H54 (cell line): ENCODE measurements around the gene PCTP.

ENCODE experiments used
- DNase-seq: peaks from one replicate; pipeline ENCODE4 v3.0.0; 2011; ENCODE audit warnings: low spot score, mixed read lengths; ENCODE audit not compliant: insufficient read length
- FAIRE-seq: peaks from 3 replicates; lab custom pipeline; 2011; peaks lifted over from hg19 to GRCh38; lab: Jason Lieb, UNC
- POLR2A ChIP-seq: IDR thresholded peaks from 2 replicates; pipeline ENCODE4 v1.6.1; 2011; ENCODE audit warnings: low read depth, mild to moderate bottlenecking, low read length

PCTP gene

GRCh38 chr17:55750750-55751657 is at the start of gene PCTP:
TSS of gene PCTP (plus strand) at chr17:55751051. CDS start at chr17:55751104, 53 bp downstream.
- DNase-seq: peak; percentile 94
- FAIRE-seq: peak; percentile 30
- peak; percentile 79 for TF ChIP-seq POLR2A

DNA sequence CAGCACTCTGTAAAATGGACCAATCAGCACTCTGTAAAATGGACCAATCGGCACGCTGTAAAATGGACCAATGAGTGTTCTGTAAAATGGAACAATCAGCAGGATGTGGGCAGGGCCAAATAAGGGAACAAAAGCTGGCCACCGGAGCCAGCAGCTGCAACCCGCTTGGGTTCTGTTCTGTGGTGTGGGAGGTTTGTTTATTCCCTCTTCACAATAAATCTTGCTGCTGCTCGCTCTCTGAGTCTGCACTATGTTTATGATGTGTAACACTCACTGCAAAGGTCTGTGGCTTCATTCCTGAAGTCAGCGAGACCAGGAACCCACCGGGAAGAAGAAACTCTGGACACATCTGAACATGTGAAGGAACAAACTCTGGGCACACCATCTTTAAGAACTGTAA is 48.7 kb upstream of the PCTP start:
- no peak for DNase-seq
- no peak for TF ChIP-seq POLR2A
- FAIRE-seq: no peak

DNA sequence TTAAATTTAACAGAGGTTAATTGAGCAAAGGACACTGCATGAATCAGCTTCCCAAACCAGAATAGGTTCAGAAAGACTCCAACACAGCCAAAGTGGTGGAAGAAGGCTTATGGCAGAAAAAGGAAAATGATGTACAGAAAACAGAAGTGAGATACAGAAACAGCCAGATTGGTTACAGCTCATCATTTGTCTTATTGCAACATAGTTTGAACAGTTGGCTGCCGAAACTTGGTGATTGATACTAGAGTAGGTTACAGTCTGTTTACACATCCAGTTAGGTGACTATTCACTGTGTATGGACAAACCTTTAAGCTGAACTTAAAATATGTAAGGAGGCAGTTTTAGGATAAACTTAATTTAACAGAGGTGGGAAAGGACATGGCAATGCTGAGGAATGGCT is 46.5 kb upstream of the PCTP start:
- TF ChIP-seq POLR2A: no peak
- no peak for FAIRE-seq
- DNase-seq: no peak

- no peak for DNase-seq
- no peak for FAIRE-seq
These were observed 45.0 kb upstream of the PCTP start for GRCh38 chr17:55705847-55706246.

DNA sequence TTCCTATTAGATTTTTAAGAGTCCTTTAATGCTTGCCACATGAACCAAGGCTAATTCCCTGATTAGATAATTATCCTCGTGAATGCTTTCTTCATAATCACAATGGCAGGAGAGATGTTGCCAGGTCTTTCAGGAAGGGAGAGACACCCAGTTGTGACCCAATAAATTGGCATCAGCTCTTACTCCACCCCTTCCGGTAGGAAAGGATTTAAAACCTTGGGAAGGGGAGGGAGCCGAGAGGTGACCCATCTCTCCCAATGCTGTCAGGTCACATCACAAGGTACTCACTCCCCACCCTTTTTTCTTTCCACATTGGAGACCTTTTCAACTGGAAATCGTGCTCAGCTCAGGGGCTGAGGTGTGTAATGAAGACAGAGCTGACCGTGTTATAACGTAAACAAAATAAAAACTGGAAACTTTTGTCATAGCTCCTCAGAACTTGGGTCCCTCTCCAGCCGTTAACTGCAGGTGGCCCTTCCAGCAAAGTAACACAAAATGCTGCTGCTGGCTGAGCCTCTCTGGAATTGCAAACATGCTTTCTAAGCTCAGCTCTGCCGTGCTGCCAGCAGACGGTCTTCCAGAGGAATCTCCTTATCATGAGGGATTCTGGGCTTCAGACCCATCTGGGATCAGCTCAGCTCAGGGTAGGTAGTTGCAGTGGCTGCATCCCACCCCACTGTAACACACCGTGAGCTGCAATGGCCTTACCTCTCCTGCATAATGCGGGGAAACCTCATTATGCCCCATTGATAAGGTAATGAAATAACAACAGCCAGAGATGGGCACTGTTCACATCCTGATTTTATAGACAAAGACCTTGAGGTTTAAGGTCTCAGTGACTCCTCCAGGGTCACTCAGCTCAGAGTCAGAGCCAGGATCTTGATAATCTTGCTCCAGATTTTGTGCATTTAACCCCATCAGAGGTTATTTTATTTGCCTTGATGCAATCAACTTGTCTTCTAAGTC is 43.8 kb upstream of the PCTP start:
- DNase-seq (no peak), FAIRE-seq (no peak)
- TF ChIP-seq POLR2A: no peak

More at GRCh38 chr17:55705847-55706246, 45.0 kb upstream of the PCTP start:
- TF ChIP-seq POLR2A: no peak

DNA sequence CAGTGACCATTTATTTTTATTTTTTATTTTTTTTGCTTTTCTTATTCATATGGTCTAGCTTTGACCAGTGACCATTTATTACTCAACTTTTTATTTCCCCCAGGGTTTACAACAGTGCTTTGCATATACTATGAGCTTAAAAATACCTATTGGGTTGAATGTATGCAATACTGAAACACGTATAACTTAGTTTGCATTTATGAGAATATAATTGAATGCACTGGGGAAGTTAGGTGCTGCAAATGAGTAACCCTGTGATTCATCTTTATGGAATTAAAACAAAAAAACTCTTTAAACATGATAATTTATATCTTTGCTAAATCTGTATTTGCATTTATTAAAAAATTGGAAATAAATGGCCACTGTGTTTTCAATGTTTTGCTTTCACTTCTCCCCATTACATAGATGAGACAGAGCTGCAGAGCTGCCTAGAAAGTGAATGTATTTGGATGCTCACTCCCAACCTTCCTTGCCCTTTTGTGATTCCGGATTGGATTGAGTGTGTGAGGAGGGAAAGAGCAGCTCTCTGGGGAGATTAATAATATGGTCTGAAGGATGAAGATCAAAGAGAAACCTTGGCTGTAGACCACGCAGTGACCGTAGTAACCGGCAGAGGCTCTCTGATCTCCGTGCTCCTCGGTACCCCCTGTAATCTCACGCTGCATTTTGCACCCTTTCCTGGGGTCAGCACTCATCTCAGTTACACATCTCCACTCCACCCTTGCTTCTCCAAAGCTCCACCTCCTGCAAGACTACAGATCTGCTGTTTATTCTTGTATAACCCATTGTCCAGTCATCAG is 42.5 kb upstream of the PCTP start:
- FAIRE-seq (no peak), DNase-seq (no peak)
- TF ChIP-seq POLR2A: no peak

- FAIRE-seq: no peak
These were observed 41.4 kb upstream of the PCTP start for GRCh38 chr17:55709440-55709839.

DNA sequence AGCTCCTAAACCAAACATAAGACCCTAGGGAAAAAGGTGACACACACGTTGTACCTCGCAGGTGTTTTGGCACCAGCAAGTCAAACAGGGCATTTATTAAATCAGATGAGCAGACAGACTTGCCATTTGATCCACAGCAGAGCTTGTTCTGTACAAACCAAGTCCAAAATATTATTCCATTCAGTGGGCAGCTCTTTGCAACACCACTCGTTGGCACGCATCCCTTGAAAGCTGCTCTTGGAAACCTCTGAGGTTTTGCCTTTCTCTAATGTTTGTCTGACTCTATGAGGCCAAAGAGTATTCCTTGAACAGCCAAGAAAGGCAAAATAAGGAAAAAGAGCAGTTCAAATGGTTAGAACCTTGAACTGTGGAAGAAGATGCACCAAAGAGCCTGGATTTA is 40.9 kb upstream of the PCTP start:
- TF ChIP-seq POLR2A: no peak
- DNase-seq (no peak), FAIRE-seq (no peak)

More at GRCh38 chr17:55709440-55709839, 41.4 kb upstream of the PCTP start:
- DNase-seq: no peak
- TF ChIP-seq POLR2A: no peak

DNA sequence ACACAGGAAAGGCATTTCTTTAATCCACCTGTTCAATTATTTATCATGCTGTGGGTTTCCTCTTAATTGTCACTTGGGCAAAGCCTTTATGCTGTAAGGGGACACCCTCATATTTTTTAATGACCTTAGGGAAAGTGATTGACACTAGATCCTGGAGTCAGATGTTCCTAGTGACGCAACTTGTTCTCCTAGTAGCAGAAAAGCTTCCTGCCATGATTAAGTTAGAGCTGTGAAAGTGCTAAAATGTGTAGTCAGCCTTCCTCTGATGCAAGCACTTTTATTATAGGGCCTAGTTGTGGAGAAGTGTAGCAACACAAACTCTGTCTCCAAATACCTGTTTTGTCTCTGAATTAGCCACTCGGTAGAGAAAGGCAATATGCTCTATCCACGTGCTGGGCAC is 40.4 kb upstream of the PCTP start:
- DNase-seq: no peak
- FAIRE-seq: no peak
- no peak for TF ChIP-seq POLR2A

- FAIRE-seq (no peak), DNase-seq (no peak)
- no peak for TF ChIP-seq POLR2A
These were observed 39.9 kb upstream of the PCTP start for GRCh38 chr17:55710829-55711496.

DNA sequence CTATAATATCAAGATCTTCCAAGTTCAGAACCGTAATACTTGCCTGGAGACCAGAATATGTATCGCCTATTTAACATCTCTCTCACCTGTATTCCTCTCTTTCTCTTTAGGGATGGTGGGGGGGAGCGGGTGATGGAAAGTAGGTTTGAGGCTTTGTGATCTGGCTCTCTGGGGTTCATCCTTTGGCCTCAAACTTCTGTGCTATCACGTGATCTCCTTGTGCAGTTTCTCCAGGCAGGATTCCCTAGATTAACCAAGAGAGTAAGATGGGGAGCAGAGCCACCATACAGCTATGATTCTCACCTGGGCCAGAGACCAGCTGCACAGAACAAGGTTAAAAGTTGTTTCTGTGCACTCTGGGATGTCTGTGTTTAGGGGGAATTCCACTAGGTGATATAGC is 33.4 kb upstream of the PCTP start:
- TF ChIP-seq POLR2A: no peak
- FAIRE-seq: no peak
- no peak for DNase-seq

DNA sequence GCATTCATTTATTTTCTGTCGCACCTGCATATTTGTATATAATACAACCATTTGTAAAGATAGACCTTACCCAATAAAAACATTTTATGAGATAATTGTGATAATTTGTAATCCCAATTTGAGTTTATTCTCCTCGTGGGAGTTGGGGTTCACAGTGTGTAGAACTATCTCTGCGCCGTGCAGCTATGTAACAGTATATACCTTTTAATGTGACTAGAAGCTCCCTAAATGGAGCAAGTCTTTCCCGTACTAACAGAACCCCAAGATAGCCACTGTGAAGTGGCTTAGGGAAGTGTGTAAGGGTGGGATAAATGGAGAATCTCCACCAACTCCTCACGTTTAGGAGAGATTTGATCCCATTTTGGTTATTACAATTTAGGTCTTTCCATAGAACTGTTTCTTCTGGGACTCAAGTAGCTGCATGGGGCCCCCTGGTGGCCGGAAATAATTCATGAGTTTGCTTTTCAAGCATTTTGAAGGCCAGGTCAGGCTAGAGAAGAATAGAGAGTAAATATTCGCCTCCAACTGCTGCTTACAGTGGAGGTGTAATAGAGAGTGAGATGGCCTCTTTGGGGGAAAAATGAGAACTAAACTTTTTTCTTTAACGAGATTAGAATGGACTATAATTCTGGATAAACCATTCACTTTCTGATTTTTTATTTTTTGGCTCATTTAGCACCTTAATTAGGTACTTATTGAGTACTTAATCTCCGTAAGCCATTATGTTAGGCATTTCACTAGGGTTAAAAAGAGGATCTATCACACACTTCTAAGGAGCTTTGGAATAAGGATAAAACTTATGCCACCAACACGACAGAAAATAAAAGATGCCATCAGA is 32.7 kb upstream of the PCTP start:
- no peak for FAIRE-seq
- TF ChIP-seq POLR2A: no peak
- DNase-seq: no peak
